Epithelial cell of esophagus (primary cell): ENCODE results near the gene TSPAN4.

Experiments
- DNase-seq: peaks from one replicate; pipeline ENCODE4 v3.0.0; 2010; ENCODE audit warnings: low read depth
- H3K4me3 ChIP-seq: 2 replicates; pipeline ENCODE4 v1.5.1; 2011; ENCODE audit warnings: mild to moderate bottlenecking, low read length, control low read depth
- CTCF ChIP-seq: IDR thresholded peaks from 2 replicates; pipeline ENCODE4 v1.5.1; 2011; ENCODE audit warnings: low read depth, mild to moderate bottlenecking, low read length, control low read depth, inconsistent platforms; ENCODE audit not compliant: insufficient read depth; ENCODE audit errors: missing control alignments

TSPAN4 gene

GRCh38 chr11:796565-797295 lies 45.9 kb upstream of the TSPAN4 start:
- no peak for TF ChIP-seq CTCF
- H3K4me3 ChIP-seq: peak overlapping the region; percentile 80
- DNase-seq: no peak

- DNase-seq: peak; percentile 80
- no peak for TF ChIP-seq CTCF
- H3K4me3 ChIP-seq: peak overlapping the region; percentile 80
These were observed 45.2 kb upstream of the TSPAN4 start for GRCh38 chr11:797296-798092.

GRCh38 chr11:798093-798713 lies 44.4 kb upstream of the TSPAN4 start, which contains the start of gene SLC25A22:
Gene SLC25A22, minus strand, starts transcription at chr11:798281. Its CDS starts 3,275 bp downstream, at chr11:795006.
- peak; percentile 87 for DNase-seq
- peak; percentile 44 for TF ChIP-seq CTCF
- peak within 1 kb of the TSS; percentile 80 for H3K4me3 ChIP-seq

GRCh38 chr11:799641-800316 lies 42.9 kb upstream of the TSPAN4 start:
- DNase-seq: no peak
- no peak overlapping the region for H3K4me3 ChIP-seq
- no peak for TF ChIP-seq CTCF

- H3K4me3 ChIP-seq: no peak overlapping the region
- no peak for DNase-seq
- TF ChIP-seq CTCF: no peak
These were observed 42.2 kb upstream of the TSPAN4 start for GRCh38 chr11:800473-800872.

- H3K4me3 ChIP-seq: no peak overlapping the region
- no peak for DNase-seq
- TF ChIP-seq CTCF: no peak
These were observed 41.4 kb upstream of the TSPAN4 start for GRCh38 chr11:801097-801780.
